Aorta (tissue), 5 donors: ENCODE data around the gene METAP1. TPM values are rescaled to one million over a fixed set of nuclear protein-coding genes. Genes with fewer than 3 reads are reported as not detected.

Experiments
- ATAC-seq: fragments of 200-7000 bp; cut with Tn5 transposase; one replicate; pipeline ENCODE4 v1.9.1; 2022; ENCODE audit warnings: moderate library complexity; ENCODE audit not compliant: low FRiP score
- DNase-seq, 2 donors: peaks; one replicate each; pipeline ENCODE4 v3.0.0-alpha.2; 2020
- H3K27ac ChIP-seq, 2 donors: one replicate each; pipeline ENCODE4 v1.5.1; 2013; ENCODE audit warnings: low read length in 2 of 2, mild to moderate bottlenecking in 2 of 2, moderate library complexity in 2 of 2, control low read depth in 1 of 2, inconsistent platforms in 1 of 2, low read depth in 1 of 2
- H3K27me3 ChIP-seq, 2 donors: one replicate each; pipeline ENCODE4 v1.6.1; 2013; ENCODE audit warnings: control low read depth in 1 of 2, low read length in 1 of 2, mild to moderate bottlenecking in 1 of 2, moderate library complexity in 1 of 2; ENCODE audit not compliant: insufficient read depth in 2 of 2, control insufficient read depth in 1 of 2
- H3K36me3 ChIP-seq, 2 donors: one replicate each; pipeline ENCODE4 v1.6.1; 2013; ENCODE audit warnings: control low read depth in 1 of 2, low read length in 1 of 2, mild to moderate bottlenecking in 1 of 2; ENCODE audit not compliant: insufficient read depth in 2 of 2, control insufficient read depth in 1 of 2
- H3K4me1 ChIP-seq, 2 donors: one replicate each; pipeline ENCODE4 v1.6.1; 2013; ENCODE audit warnings: low read length in 2 of 2, control low read depth in 1 of 2, mild to moderate bottlenecking in 1 of 2, moderate library complexity in 1 of 2; ENCODE audit not compliant: insufficient read depth in 2 of 2, control insufficient read depth in 1 of 2
- H3K4me3 ChIP-seq, 2 donors: one replicate each; pipeline ENCODE4 v1.5.1; 2013; ENCODE audit warnings: low read length in 2 of 2, control low read depth in 1 of 2, mild to moderate bottlenecking in 1 of 2
- H3K9me3 ChIP-seq: one replicate; pipeline ENCODE4 v1.6.1; 2013; ENCODE audit warnings: mild to moderate bottlenecking, low read length; ENCODE audit not compliant: control insufficient read depth
- WGBS, 2 donors: extraction: QIAGEN DNeasy Blood & Tissue Kit; methylation state at CpG; one replicate each; pipeline ENCODE4 v1.1.7; 2013; 5-methylcytosine and 5-hydroxymethylcytosine counted together
- intact Hi-C, 2 donors: fragments of 100-400 bp; cut with DNase I; formaldehyde crosslinking; loops; one replicate each; pipeline versions ENCODE4 v1.14.2 to v1.15.0; 2022
- polyA plus RNA-seq, 2 donors: library from polyadenylated mRNA; stranded (reverse); fragments of 200-250 nt; gene quantifications; one replicate each; pipeline ENCODE4 v1.2.3, GENCODE V29; 2013
- total RNA-seq, 2 donors: library from RNA; stranded (reverse); fragmentation: NEBNext Ultra II Directional; extraction: Animal tissue kit (Norgen Biotek cat#: 25700); gene quantifications; one replicate each; pipeline ENCODE4 v1.2.1, GENCODE V29; 2021
- donor health status: healthy with polysubstance abuse.
- donor health status: Bipolar disorder and iron deficiency.
- donor health status: DM: no; HTN: no; CAD: no.
- donor health status: DM: no; HTN: no; CAD: no.
- donor health status: DM: yes; HTN: yes; CAD: no.

Gene METAP1
- total and polyA plus RNA-seq, 4 donors: 40.2 to 61.4 (median 52.7) TPM

GRCh38 chr4:99027304-99027703, 31.8 kb downstream of the METAP1 start:
- Histone ChIP-seq H3K36me3 (peaks cover 0 to 2% of the 10 kb centered on the region in 2 donors), H3K27ac (no peak overlapping the region), H3K27me3 (no peaks in the 10 kb centered on the region), H3K4me3 (no peak overlapping the region), H3K9me3 (no peaks in the 10 kb centered on the region), H3K4me1 (peaks cover 1 to 9% of the 10 kb centered on the region in 2 donors)
- 78 to 92% methylated on average over 2 of the region's 2 CpGs for WGBS, 2 donors
- no peak for DNase-seq
- intact Hi-C loops: no loop called here
- no peak for ATAC-seq

GRCh38 chr4:99028187-99028586, 32.7 kb downstream of the METAP1 start:
- H3K27ac ChIP-seq: no peak overlapping the region
- H3K36me3 ChIP-seq: peaks cover 0 to 2% of the 10 kb centered on the region in 2 donors
- H3K4me3 ChIP-seq: no peak overlapping the region
- H3K4me1 ChIP-seq: peaks cover 1 to 9% of the 10 kb centered on the region in 2 donors
- intact Hi-C loops: no loop called here
- no peaks in the 10 kb centered on the region for H3K27me3 ChIP-seq
- DNase-seq (no peak), ATAC-seq (no peak)
- H3K9me3 ChIP-seq: no peaks in the 10 kb centered on the region

- peaks cover 0 to 2% of the 10 kb centered on the region in 2 donors for H3K36me3 ChIP-seq
- WGBS, 2 donors: 2 to 88% methylated on average over 1 of the region's 1 CpG
- no peaks in the 10 kb centered on the region for H3K27me3 ChIP-seq
- H3K9me3 ChIP-seq: no peaks in the 10 kb centered on the region
- H3K27ac ChIP-seq: no peak overlapping the region
- intact Hi-C loops: no loop called here
- H3K4me3 ChIP-seq: no peak overlapping the region
- no peak for ATAC-seq
- peaks cover 1 to 9% of the 10 kb centered on the region in 2 donors for H3K4me1 ChIP-seq
- DNase-seq: no peak
These were observed 33.7 kb downstream of the METAP1 start for GRCh38 chr4:99029018-99029735.

GRCh38 chr4:99029852-99030251, 34.3 kb downstream of the METAP1 start:
- Histone ChIP-seq H3K27me3 (no peaks in the 10 kb centered on the region), H3K36me3 (peaks cover 0 to 2% of the 10 kb centered on the region in 2 donors), H3K27ac (no peak overlapping the region), H3K9me3 (no peaks in the 10 kb centered on the region), H3K4me3 (no peak overlapping the region), H3K4me1 (peaks cover 1 to 9% of the 10 kb centered on the region in 2 donors)
- intact Hi-C loops: no loop called here
- ATAC-seq (no peak), DNase-seq (no peak)
- 91 to 93% methylated on average over 3 of the region's 3 CpGs for WGBS, 2 donors

- Histone ChIP-seq H3K27me3 (no peaks in the 10 kb centered on the region), H3K4me1 (peaks cover 0 to 1% of the 10 kb centered on the region in 2 donors), H3K36me3 (peaks cover 0 to 2% of the 10 kb centered on the region in 2 donors), H3K27ac (no peak overlapping the region), H3K4me3 (no peak overlapping the region), H3K9me3 (no peaks in the 10 kb centered on the region)
- intact Hi-C loops: no loop called here
- no peak for ATAC-seq
- DNase-seq: no peak
- WGBS, 2 donors: 95 to 98% methylated on average over 4 of the region's 4 CpGs
These were observed 38.4 kb downstream of the METAP1 start for GRCh38 chr4:99033956-99034355.

- Histone ChIP-seq H3K9me3 (no peaks in the 10 kb centered on the region), H3K36me3 (no peaks in the 10 kb centered on the region), H3K4me1 (no peaks in the 10 kb centered on the region), H3K27me3 (no peaks in the 10 kb centered on the region), H3K27ac (no peak overlapping the region), H3K4me3 (no peak overlapping the region)
- DNase-seq: no peak
- WGBS, 2 donors: 96 to 100% methylated on average over 1 of the region's 1 CpG
- intact Hi-C loops: no loop called here
- no peak for ATAC-seq
These were observed 42.7 kb downstream of the METAP1 start for GRCh38 chr4:99038213-99038612.

GRCh38 chr4:99043346-99043745, 47.8 kb downstream of the METAP1 start:
- Histone ChIP-seq H3K9me3 (no peaks in the 10 kb centered on the region), H3K36me3 (peaks cover 0 to 2% of the 10 kb centered on the region in 2 donors), H3K4me1 (no peaks in the 10 kb centered on the region), H3K27ac (no peak overlapping the region), H3K4me3 (no peak overlapping the region), H3K27me3 (no peaks in the 10 kb centered on the region)
- WGBS, 2 donors: 64 to 76% methylated on average over 2 of the region's 2 CpGs
- ATAC-seq: no peak
- DNase-seq: no peak
- intact Hi-C loops: no loop called here

GRCh38 chr4:99047710-99048109, 52.2 kb downstream of the METAP1 start:
- 2 to 12% methylated on average over 2 of the region's 2 CpGs for WGBS, 2 donors
- H3K4me3 ChIP-seq: no peak overlapping the region
- no peaks in the 10 kb centered on the region for H3K27me3 ChIP-seq
- peak overlapping the region in 1 of 2 donors; percentile 33 for H3K27ac ChIP-seq
- no peaks in the 10 kb centered on the region for H3K4me1 ChIP-seq
- ATAC-seq (no peak), DNase-seq (no peak)
- H3K9me3 ChIP-seq: no peaks in the 10 kb centered on the region
- H3K36me3 ChIP-seq: peaks cover 0 to 2% of the 10 kb centered on the region in 2 donors
- intact Hi-C loops: no loop called here

GRCh38 chr4:99052902-99053301, 57.4 kb downstream of the METAP1 start:
- intact Hi-C loops: loop anchor here (10.0 kb wide), 2 partner anchors 308 to 588 kb away; no protein-coding TSS in a partner anchor
- no peaks in the 10 kb centered on the region for H3K9me3 ChIP-seq
- no peaks in the 10 kb centered on the region for H3K27me3 ChIP-seq
- H3K27ac ChIP-seq: no peak overlapping the region
- no peaks in the 10 kb centered on the region for H3K36me3 ChIP-seq
- H3K4me1 ChIP-seq: no peaks in the 10 kb centered on the region
- H3K4me3 ChIP-seq: no peak overlapping the region
- DNase-seq (no peak), ATAC-seq (no peak)
